ENCODE results near the gene OR2F1.
A peak's percentile ranks its signal among the peaks of the same experiment; 100 is the strongest.

The OR2F1 gene

GRCh38 chr7:143973870-143974416 lies 19.3 kb downstream of the OR2F1 start:
- H3K4me3 ChIP-seq (replicated peaks in 1 of 2; ENCODE audit: low read depth in 2 of 2, low read length in 2 of 2), result no peak overlapping the region
- DNase-seq (ENCODE audit: low read depth in 2 of 2), result no peak
- no peak for TF ChIP-seq CTCF (IDR thresholded peaks at IDR 0.05; ENCODE audit: low read depth, low read length)

GRCh38 chr7:143974459-143974858 lies 19.8 kb downstream of the OR2F1 start:
- DNase-seq (ENCODE audit: low read depth in 2 of 2), result peak in 1 of 2 donors; percentile 15
- TF ChIP-seq CTCF (IDR thresholded peaks at IDR 0.05; ENCODE audit: low read depth, low read length), result no peak
- H3K4me3 ChIP-seq (replicated peaks in 1 of 2; ENCODE audit: low read depth in 2 of 2, low read length in 2 of 2), result no peak overlapping the region

- no peak for TF ChIP-seq CTCF (IDR thresholded peaks at IDR 0.05; ENCODE audit: low read depth, low read length)
- DNase-seq (ENCODE audit: low read depth in 2 of 2), result peak in 1 of 2 donors; percentile 25
- no peak overlapping the region for H3K4me3 ChIP-seq (replicated peaks in 1 of 2; ENCODE audit: low read depth in 2 of 2, low read length in 2 of 2)
Observed at GRCh38 chr7:143975617-143976016, 21.0 kb downstream of the OR2F1 start.

GRCh38 chr7:143978585-143978984 lies 23.9 kb downstream of the OR2F1 start:
- no peak for TF ChIP-seq CTCF (IDR thresholded peaks at IDR 0.05; ENCODE audit: low read depth, low read length)
- peak in 1 of 2 donors; percentile 55 for DNase-seq (ENCODE audit: low read depth in 2 of 2)
- no peak overlapping the region for H3K4me3 ChIP-seq (replicated peaks in 1 of 2; ENCODE audit: low read depth in 2 of 2, low read length in 2 of 2)

GRCh38 chr7:143979359-143979758 lies 24.7 kb downstream of the OR2F1 start:
- TF ChIP-seq CTCF (IDR thresholded peaks at IDR 0.05; ENCODE audit: low read depth, low read length), result no peak
- H3K4me3 ChIP-seq (replicated peaks in 1 of 2; ENCODE audit: low read depth in 2 of 2, low read length in 2 of 2), result no peak overlapping the region
- peak; percentile 77 to 91 for DNase-seq (ENCODE audit: low read depth in 2 of 2)

GRCh38 chr7:143979998-143980397 lies 25.4 kb downstream of the OR2F1 start:
- peak in 1 of 2 donors; percentile 17 for DNase-seq (ENCODE audit: low read depth in 2 of 2)
- TF ChIP-seq CTCF (IDR thresholded peaks at IDR 0.05; ENCODE audit: low read depth, low read length), result no peak

More at GRCh38 chr7:143979998-143980397, 25.4 kb downstream of the OR2F1 start:
- H3K4me3 ChIP-seq (replicated peaks in 1 of 2; ENCODE audit: low read depth in 2 of 2, low read length in 2 of 2), result no peak overlapping the region

Measured in cardiac fibroblast (primary cell).